Suppressor macrophage treated with lipopolysaccharide for 4 hours (primary cell): ENCODE measurements around the gene TMEM44.
A peak's percentile ranks its signal among the peaks of the same experiment; 100 is the strongest.
"Not testable (repeated sequence)": the region's sequence is repeated elsewhere in the genome, so short reads cannot be mapped to it uniquely, and the experiment has no call there.

ENCODE experiments used
- DNase-seq: peaks from one replicate; pipeline ENCODE4 v3.0.0-alpha.2; 2020

Gene TMEM44

GRCh38 chr3:194640829-194641228 lies 7.6 kb upstream of the TMEM44 start:
- DNase-seq, result no peak

- no peak for DNase-seq
These were observed 5.9 kb upstream of the TMEM44 start for GRCh38 chr3:194638991-194639605.

GRCh38 chr3:194637541-194638400 lies 4.6 kb upstream of the TMEM44 start:
- no peak for DNase-seq

- no peak for DNase-seq
These were observed 3.8 kb upstream of the TMEM44 start for GRCh38 chr3:194637066-194637465.

GRCh38 chr3:194632809-194633348 lies 340 bp downstream of the TMEM44 start:
- peak; percentile 20 for DNase-seq

GRCh38 chr3:194632226-194632808 lies 902 bp downstream of the TMEM44 start:
- no peak for DNase-seq

GRCh38 chr3:194631696-194632095 lies 1.5 kb downstream of the TMEM44 start:
- DNase-seq, result no peak

- not testable (repeated sequence) for DNase-seq
These were observed 2.5 kb downstream of the TMEM44 start for GRCh38 chr3:194630681-194631080.

GRCh38 chr3:194624956-194625355 lies 8.3 kb downstream of the TMEM44 start:
- no peak for DNase-seq

GRCh38 chr3:194623449-194624290 lies 9.5 kb downstream of the TMEM44 start:
- DNase-seq, result no peak

- DNase-seq, result no peak
These were observed 10.4 kb downstream of the TMEM44 start for GRCh38 chr3:194622621-194623340.

GRCh38 chr3:194621947-194622346 lies 11.3 kb downstream of the TMEM44 start:
- DNase-seq, result no peak

GRCh38 chr3:194620196-194620595 lies 13.0 kb downstream of the TMEM44 start:
- DNase-seq, result peak; percentile 37

GRCh38 chr3:194619741-194620140 lies 13.5 kb downstream of the TMEM44 start:
- DNase-seq, result no peak

- no peak for DNase-seq
These were observed 14.2 kb downstream of the TMEM44 start for GRCh38 chr3:194618858-194619608.

GRCh38 chr3:194617827-194618226 lies 15.4 kb downstream of the TMEM44 start:
- DNase-seq, result no peak

- no peak for DNase-seq
These were observed 16.0 kb downstream of the TMEM44 start for GRCh38 chr3:194617143-194617671.

GRCh38 chr3:194615226-194615625 lies 18.0 kb downstream of the TMEM44 start:
- no peak for DNase-seq

- DNase-seq, result peak; percentile 23
These were observed 21.0 kb downstream of the TMEM44 start for GRCh38 chr3:194612221-194612620.

GRCh38 chr3:194610689-194611088 lies 22.5 kb downstream of the TMEM44 start:
- no peak for DNase-seq

GRCh38 chr3:194609601-194610000 lies 23.6 kb downstream of the TMEM44 start:
- DNase-seq, result no peak
